NB4 (cell line): Measurements from ENCODE around the gene NHS.

Experiments used
- DNase-seq: peaks from one replicate; pipeline ENCODE4 v3.0.0; 2010; ENCODE audit warnings: low read depth
- H3K4me3 ChIP-seq: one replicate; pipeline ENCODE4 v1.5.1; 2011; ENCODE audit warnings: mild to moderate bottlenecking, low read depth, low read length, moderate library complexity
- CTCF ChIP-seq: IDR thresholded peaks from one replicate; pipeline ENCODE4 v1.5.1; 2012; ENCODE audit warnings: low read depth, low read length
- MAX ChIP-seq: IDR thresholded peaks from 2 replicates; pipeline ENCODE4 v1.6.1; 2011; ENCODE audit warnings: low read depth, low read length
- MYC ChIP-seq: IDR thresholded peaks from 2 replicates; pipeline ENCODE4 v1.6.1; 2011; ENCODE audit warnings: low read depth, low read length
- POLR2A ChIP-seq: IDR thresholded peaks from 2 replicates; pipeline ENCODE4 v1.6.1; 2011; ENCODE audit warnings: mild to moderate bottlenecking; ENCODE audit not compliant: insufficient read length; ENCODE audit errors: extremely low read depth

Gene NHS

GRCh38 chrX:17481086-17481485, 106.1 kb downstream of the NHS start:
- H3K4me3 ChIP-seq: no peak overlapping the region
- no peak for DNase-seq
- TF ChIP-seq POLR2A (no peak), MYC (no peak), MAX (no peak), CTCF (no peak)

- H3K4me3 ChIP-seq: no peak overlapping the region
- no peak for TF ChIP-seq CTCF
- TF ChIP-seq MYC: no peak
- no peak for TF ChIP-seq MAX
- no peak for TF ChIP-seq POLR2A
- no peak for DNase-seq
Observed at GRCh38 chrX:17484592-17484991, 109.6 kb downstream of the NHS start.

GRCh38 chrX:17485391-17485790, 110.4 kb downstream of the NHS start:
- TF ChIP-seq POLR2A: no peak
- TF ChIP-seq CTCF: no peak
- TF ChIP-seq MYC: no peak
- no peak for TF ChIP-seq MAX

GRCh38 chrX:17488036-17488435, 113.0 kb downstream of the NHS start:
- DNase-seq: no peak
- TF ChIP-seq MYC (no peak), POLR2A (no peak)
- no peak overlapping the region for H3K4me3 ChIP-seq

More at GRCh38 chrX:17485391-17485790, 110.4 kb downstream of the NHS start:
- no peak overlapping the region for H3K4me3 ChIP-seq
- DNase-seq: no peak

- TF ChIP-seq MAX (no peak), CTCF (no peak), MYC (no peak), POLR2A (no peak)
- no peak for DNase-seq
- H3K4me3 ChIP-seq: no peak overlapping the region
Observed at GRCh38 chrX:17494216-17494615, 119.2 kb downstream of the NHS start.

- DNase-seq: no peak
- TF ChIP-seq MYC (no peak), CTCF (no peak), MAX (no peak), POLR2A (no peak)
- no peak overlapping the region for H3K4me3 ChIP-seq
Observed at GRCh38 chrX:17495052-17495451, 120.1 kb downstream of the NHS start.
